RWPE2 (cell line): Measurements from ENCODE around the gene DAAM1.

Source experiments
- ATAC-seq: fragments of 200-7000 bp; cut with Tn5 transposase; 3 replicates; pipeline ENCODE4 v1.9.1; 2021; ENCODE audit warnings: low read depth
- DNase-seq: peaks from one replicate; pipeline ENCODE4 v3.0.0-alpha.2; 2020; ENCODE audit warnings: low spot score
- H3K27ac ChIP-seq: fragments of 450-650 bp; 2 replicates; pipeline ENCODE4 v1.5.1; 2017; ENCODE audit warnings: mild to moderate bottlenecking; ENCODE audit not compliant: poor library complexity, severe bottlenecking
- H3K27me3 ChIP-seq: fragments of 250-450 bp; sonication (Bioruptor Pico); 2 replicates; pipeline ENCODE4 v1.5.1; 2021; ENCODE audit warnings: mild to moderate bottlenecking, moderate library complexity; ENCODE audit not compliant: insufficient read depth, poor library complexity, severe bottlenecking
- H3K36me3 ChIP-seq: fragments of 250-450 bp; sonication (Bioruptor Pico); 2 replicates; pipeline ENCODE4 v1.5.1; 2020; ENCODE audit warnings: low read depth, mild to moderate bottlenecking, moderate library complexity
- H3K4me1 ChIP-seq: fragments of 250-450 bp; sonication (Bioruptor Pico); 2 replicates; pipeline ENCODE4 v1.5.1; 2021; ENCODE audit warnings: mild to moderate bottlenecking, moderate library complexity; ENCODE audit not compliant: insufficient read depth, poor library complexity, severe bottlenecking
- H3K4me3 ChIP-seq: fragments of 250-450 bp; sonication (Bioruptor Pico); 2 replicates; pipeline ENCODE4 v1.5.1; 2021; ENCODE audit warnings: mild to moderate bottlenecking, moderate library complexity; ENCODE audit not compliant: severe bottlenecking
- H3K9me3 ChIP-seq: fragments of 250-450 bp; sonication (Bioruptor Pico); 2 replicates; pipeline ENCODE4 v1.5.1; 2021; ENCODE audit warnings: mild to moderate bottlenecking, moderate library complexity; ENCODE audit not compliant: severe bottlenecking
- CTCF ChIP-seq: fragments of 450-650 bp; IDR thresholded peaks from one replicate; pipeline ENCODE4 v1.5.1; 2017; ENCODE audit warnings: mild to moderate bottlenecking, moderate library complexity; ENCODE audit not compliant: poor library complexity, severe bottlenecking

Gene DAAM1

GRCh38 chr14:59213368-59214315 is 25.2 kb downstream of the DAAM1 start:
- Histone ChIP-seq H3K27ac (no peak overlapping the region), H3K27me3 (no peaks in the 10 kb centered on the region), H3K9me3 (no peaks in the 10 kb centered on the region), H3K4me1 (peaks cover 3% of the 10 kb centered on the region), H3K4me3 (no peak overlapping the region), H3K36me3 (no peaks in the 10 kb centered on the region)
- DNase-seq (no peak), ATAC-seq (no peak)
- TF ChIP-seq CTCF: no peak

GRCh38 chr14:59214702-59215302 is 26.3 kb downstream of the DAAM1 start:
- Histone ChIP-seq H3K27me3 (no peaks in the 10 kb centered on the region), H3K4me1 (peaks cover 3% of the 10 kb centered on the region), H3K27ac (no peak overlapping the region), H3K36me3 (no peaks in the 10 kb centered on the region), H3K4me3 (no peak overlapping the region), H3K9me3 (no peaks in the 10 kb centered on the region)
- DNase-seq (no peak), ATAC-seq (no peak)
- TF ChIP-seq CTCF: no peak

DNA sequence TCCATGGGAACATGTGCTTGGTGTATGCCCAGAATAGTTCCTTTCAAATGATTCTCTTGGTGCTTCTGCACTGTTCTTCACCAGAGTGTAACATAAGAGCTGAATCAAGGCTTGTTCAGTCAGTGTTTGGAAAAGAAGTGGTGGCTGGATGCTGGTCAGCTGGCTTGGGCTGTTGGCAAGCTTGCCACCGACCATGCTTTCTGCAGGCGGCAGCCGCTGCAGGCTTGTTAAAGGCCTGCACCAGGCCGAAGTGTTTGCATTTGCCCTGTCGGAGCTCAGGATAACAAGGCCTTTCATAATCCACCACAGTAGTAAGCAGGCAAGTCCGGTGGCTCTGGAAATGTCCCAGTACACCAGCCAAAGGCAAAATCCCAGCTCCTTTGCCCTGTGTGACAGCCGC is 26.9 kb downstream of the DAAM1 start:
- Histone ChIP-seq H3K27me3 (no peaks in the 10 kb centered on the region), H3K4me3 (no peak overlapping the region), H3K27ac (no peak overlapping the region), H3K9me3 (no peaks in the 10 kb centered on the region), H3K36me3 (no peaks in the 10 kb centered on the region), H3K4me1 (peaks cover 3% of the 10 kb centered on the region)
- DNase-seq: no peak
- ATAC-seq: no peak
- no peak for TF ChIP-seq CTCF

DNA sequence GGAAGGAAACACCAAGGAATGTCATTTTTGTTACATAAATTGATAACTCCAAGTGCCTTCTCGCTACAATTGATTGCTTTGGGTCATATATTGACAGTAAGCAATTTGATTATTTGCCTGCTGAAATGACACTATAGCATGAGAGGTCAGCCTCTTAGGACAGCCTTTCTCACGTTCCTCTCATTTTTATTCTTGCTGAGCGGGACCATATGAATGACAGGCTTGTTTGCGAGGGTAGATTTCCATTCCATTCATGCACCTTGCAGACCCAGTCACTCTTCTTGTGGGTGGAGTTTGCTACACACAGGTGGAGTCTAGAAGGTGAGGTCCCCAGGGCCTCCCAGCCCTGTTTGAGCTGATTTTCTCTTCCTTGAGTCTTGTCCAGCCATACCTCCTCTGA is 27.3 kb downstream of the DAAM1 start:
- no peak for TF ChIP-seq CTCF
- DNase-seq (no peak), ATAC-seq (no peak)
- H3K36me3 ChIP-seq: no peaks in the 10 kb centered on the region
- H3K27ac ChIP-seq: no peak overlapping the region
- H3K9me3 ChIP-seq: no peaks in the 10 kb centered on the region
- peaks cover 3% of the 10 kb centered on the region for H3K4me1 ChIP-seq
- H3K27me3 ChIP-seq: no peaks in the 10 kb centered on the region
- H3K4me3 ChIP-seq: no peak overlapping the region

DNA sequence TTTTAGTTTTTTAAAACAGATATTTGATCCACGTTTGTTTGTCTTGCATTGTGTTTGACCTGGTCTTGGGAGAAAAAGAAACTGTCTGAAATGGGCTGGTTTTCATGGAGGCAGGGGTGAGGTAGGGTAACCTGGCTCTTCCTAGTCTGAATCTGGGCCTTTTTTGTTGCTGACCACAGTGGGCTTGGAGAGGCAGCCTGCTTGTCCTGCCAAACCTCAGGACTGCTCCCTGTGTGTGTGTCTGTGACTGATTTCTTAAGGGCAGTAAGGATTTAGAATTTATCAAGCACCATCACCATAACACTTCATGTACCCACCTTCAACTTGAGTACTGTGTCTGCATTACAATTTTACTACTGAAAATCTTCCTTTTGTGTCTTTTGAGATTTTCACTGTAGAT is 28.5 kb downstream of the DAAM1 start:
- no peak overlapping the region for H3K4me3 ChIP-seq
- no peaks in the 10 kb centered on the region for H3K36me3 ChIP-seq
- ATAC-seq (no peak), DNase-seq (no peak)
- H3K9me3 ChIP-seq: no peaks in the 10 kb centered on the region
- H3K27me3 ChIP-seq: no peaks in the 10 kb centered on the region
- no peak overlapping the region for H3K27ac ChIP-seq
- TF ChIP-seq CTCF: no peak
- peaks cover 3% of the 10 kb centered on the region for H3K4me1 ChIP-seq
